Progenitor cell of endocrine pancreas (in vitro differentiated cells): ENCODE data around the gene RAB26. TPM values are rescaled to one million over a fixed set of nuclear protein-coding genes. Genes with fewer than 3 reads are reported as not detected.
A peak's percentile ranks its signal among the peaks of the same experiment; 100 is the strongest.

Experiments
- DNase-seq: peaks from one replicate; pipeline ENCODE4 v3.0.0; 2021; ENCODE audit warnings: low spot score; ENCODE audit not compliant: unreplicated experiment
- H3K27ac Mint-ChIP-seq: 2 replicates; pipeline ENCODE4 v1.8.0; 2021; ENCODE audit warnings: mild to moderate bottlenecking, moderate library complexity, mixed read lengths
- H3K27me3 Mint-ChIP-seq: 2 replicates; pipeline ENCODE4 v1.8.0; 2021; ENCODE audit warnings: mixed read lengths
- H3K36me3 Mint-ChIP-seq: 2 replicates; pipeline ENCODE4 v1.8.0; 2022; ENCODE audit warnings: mixed read lengths; ENCODE audit not compliant: insufficient read depth
- H3K4me1 Mint-ChIP-seq: 2 replicates; pipeline ENCODE4 v1.8.0; 2021; ENCODE audit warnings: low read depth, mixed read lengths
- H3K4me3 Mint-ChIP-seq: 2 replicates; pipeline ENCODE4 v1.8.0; 2021; ENCODE audit warnings: low read depth, mild to moderate bottlenecking, moderate library complexity, mixed read lengths
- H3K9me3 Mint-ChIP-seq: 2 replicates; pipeline ENCODE4 v1.8.0; 2021; ENCODE audit warnings: low read depth, mixed read lengths
- CTCF ChIP-seq: fragments of 200-600 bp; sonication (generic); IDR thresholded peaks from one replicate; pipeline ENCODE4 v1.5.0; 2021; ENCODE audit warnings: antibody characterized with exemption, mild to moderate bottlenecking; ENCODE audit not compliant: unreplicated experiment
- total RNA-seq: library from RNA; stranded (reverse); gene quantifications from 2 replicates; pipeline ENCODE4 v1.2.1, GENCODE V29; 2021

The RAB26 gene
- total RNA-seq, 1 donor from 2014 or later = 23.3 TPM

DNA sequence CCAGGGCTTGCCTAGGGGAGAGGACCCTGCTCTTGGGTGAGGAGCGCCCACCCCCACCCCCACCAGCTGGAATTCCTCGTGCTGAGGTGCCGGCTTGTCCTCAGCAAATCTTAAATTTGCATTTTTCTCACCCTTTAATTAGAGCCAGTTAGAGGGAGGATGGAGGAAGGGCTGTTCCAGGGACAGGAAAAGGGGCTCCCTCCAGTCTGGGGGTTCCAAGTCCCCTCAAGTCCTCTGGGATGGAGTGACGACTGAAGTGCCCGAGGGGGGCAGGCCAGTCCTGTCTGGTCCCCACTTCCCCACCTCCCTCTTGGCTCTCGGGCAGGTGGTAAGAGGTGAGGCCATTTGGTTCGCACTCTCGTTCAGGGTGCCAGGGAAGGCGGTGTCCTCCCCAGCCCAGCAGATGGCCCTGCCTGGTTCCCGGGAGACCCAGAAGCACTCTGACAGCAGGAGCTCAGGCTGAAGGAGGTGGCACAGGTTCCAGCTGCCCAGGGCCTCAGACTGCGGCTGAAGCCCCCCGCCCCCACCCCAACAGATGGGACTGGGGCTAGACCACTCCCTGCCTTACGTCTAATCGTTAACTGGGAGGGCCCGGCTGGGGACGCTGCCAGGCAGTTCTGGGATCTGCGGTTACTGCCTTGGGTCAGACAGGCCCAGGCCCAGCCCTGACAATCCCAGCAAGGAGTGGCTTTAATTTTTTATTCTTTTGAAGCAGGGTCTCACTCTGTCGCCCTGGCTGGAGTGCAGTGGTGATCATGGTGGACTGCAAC, 2.2 kb downstream of the RAB26 start:
- Mint-ChIP-seq H3K4me3 (peak overlapping the region; percentile 60), H3K27me3 (peaks cover 4% of the 10 kb centered on the region), H3K9me3 (no peaks in the 10 kb centered on the region), H3K4me1 (peaks cover 32% of the 10 kb centered on the region), H3K27ac (peak overlapping the region; percentile 20), H3K36me3 (peaks cover 5% of the 10 kb centered on the region)
- no peak for TF ChIP-seq CTCF
- DNase-seq = no peak

DNA sequence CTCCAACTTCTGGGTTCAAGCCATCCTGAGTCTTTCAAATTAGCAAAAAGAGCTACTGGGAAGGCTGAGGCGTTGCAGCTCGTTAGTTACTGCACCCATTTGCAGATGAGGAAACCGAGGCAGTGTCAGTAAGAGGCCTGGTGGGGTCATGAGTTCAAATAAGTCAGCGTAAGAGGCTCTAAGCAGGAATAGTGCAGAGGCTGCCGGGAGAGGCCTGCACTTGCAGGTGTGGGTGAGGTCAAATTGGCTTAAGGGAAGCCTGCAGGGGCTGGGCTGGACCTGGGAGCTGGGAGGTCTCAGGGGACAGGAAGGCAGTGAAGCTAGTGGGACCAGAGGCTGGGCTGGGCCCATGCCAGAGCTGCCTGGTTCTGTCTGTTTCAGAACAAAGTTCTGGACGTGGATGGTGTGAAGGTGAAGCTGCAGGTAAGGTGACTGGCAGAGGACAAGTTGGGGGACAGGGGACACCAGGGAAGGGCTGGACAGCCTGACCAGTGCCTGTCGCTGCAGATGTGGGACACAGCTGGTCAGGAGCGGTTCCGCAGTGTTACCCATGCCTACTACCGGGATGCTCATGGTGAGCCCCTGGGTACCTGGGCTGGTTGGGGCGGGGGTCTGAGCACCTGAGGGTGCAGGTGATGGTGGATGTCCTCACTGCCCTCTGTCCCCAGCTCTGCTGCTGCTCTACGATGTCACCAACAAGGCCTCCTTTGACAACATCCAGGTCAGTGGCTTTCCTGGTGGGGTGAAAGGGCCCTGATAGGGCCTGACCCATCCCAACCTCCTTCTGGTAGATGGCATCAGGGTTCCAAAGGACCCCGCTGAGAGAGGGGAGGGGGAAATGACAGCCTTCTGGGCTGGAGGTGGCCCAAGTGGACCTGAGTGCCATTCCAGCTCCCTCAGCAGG, 3.0 kb downstream of the RAB26 start:
- Mint-ChIP-seq H3K4me3 (peak overlapping the region; percentile 60), H3K4me1 (peaks cover 36% of the 10 kb centered on the region), H3K9me3 (no peaks in the 10 kb centered on the region), H3K27ac (no peak overlapping the region), H3K36me3 (peaks cover 5% of the 10 kb centered on the region), H3K27me3 (no peaks in the 10 kb centered on the region)
- no peak for DNase-seq
- no peak for TF ChIP-seq CTCF

GRCh38 chr16:2152695-2153506, 4.5 kb downstream of the RAB26 start:
- DNase-seq = no peak
- H3K27me3 Mint-ChIP-seq = no peaks in the 10 kb centered on the region
- H3K36me3 Mint-ChIP-seq = peaks cover 5% of the 10 kb centered on the region
- no peak for TF ChIP-seq CTCF
- peak overlapping the region; percentile 92 for H3K4me3 Mint-ChIP-seq
- peak overlapping the region; percentile 74 for H3K27ac Mint-ChIP-seq
- H3K4me1 Mint-ChIP-seq = peaks cover 50% of the 10 kb centered on the region
- no peaks in the 10 kb centered on the region for H3K9me3 Mint-ChIP-seq

- peak overlapping the region; percentile 92 for H3K4me3 Mint-ChIP-seq
- no peaks in the 10 kb centered on the region for H3K27me3 Mint-ChIP-seq
- H3K27ac Mint-ChIP-seq = peak overlapping the region; percentile 93
- no peak for TF ChIP-seq CTCF
- H3K36me3 Mint-ChIP-seq = peaks cover 5% of the 10 kb centered on the region
- DNase-seq = no peak
- H3K9me3 Mint-ChIP-seq = no peaks in the 10 kb centered on the region
- H3K4me1 Mint-ChIP-seq = peaks cover 52% of the 10 kb centered on the region
Measured at GRCh38 chr16:2154533-2155090, 6.2 kb downstream of the RAB26 start.
